ENCODE measurements around the gene RGS7BP.

RGS7BP gene

GRCh38 chr5:64655596-64655995 is 149.8 kb downstream of the RGS7BP start:
- Histone ChIP-seq H3K4me3 (ENCODE audit: low read length) (no peak overlapping the region), H3K36me3 (replicated peaks; ENCODE audit: insufficient read depth, low read length) (no peaks in the 10 kb centered on the region), H3K4me2 (ENCODE audit: low read depth, low read length) (no peak overlapping the region), H3K9me2 (replicated peaks; ENCODE audit: insufficient read depth, low read length) (no peaks in the 10 kb centered on the region), H4K20me1 (ENCODE audit: insufficient read depth, low read length) (no peaks in the 10 kb centered on the region), H3K79me2 (ENCODE audit: low read length) (no peaks in the 10 kb centered on the region), H2AFZ (ENCODE audit: low read length) (no peak overlapping the region), H3K27ac (ENCODE audit: low read length) (no peak overlapping the region), H3F3A (ENCODE audit: insufficient read depth, low read length) (no peaks in the 10 kb centered on the region), H3K9ac (ENCODE audit: low read length) (no peak overlapping the region), H3K4me1 (ENCODE audit: low read length) (no peaks in the 10 kb centered on the region; the same call in 1 of the 2 replicates), H3K27me3 (replicated peaks; ENCODE audit: insufficient read depth, low read length) (no peaks in the 10 kb centered on the region), H3K9me3 (replicated peaks; ENCODE audit: insufficient read depth, low read length) (no peaks in the 10 kb centered on the region)
- no peak for DNase-seq
- TF ChIP-seq CTCF (IDR thresholded peaks at IDR 0.05; ENCODE audit: low read length) (no peak), EZH2phosphoT487 (IDR thresholded peaks at IDR 0.05; ENCODE audit: low read length) (no peak), EZH2 (optimal IDR thresholded peaks at IDR 0.05; ENCODE audit: low read depth, low read length) (no peak)

DNA sequence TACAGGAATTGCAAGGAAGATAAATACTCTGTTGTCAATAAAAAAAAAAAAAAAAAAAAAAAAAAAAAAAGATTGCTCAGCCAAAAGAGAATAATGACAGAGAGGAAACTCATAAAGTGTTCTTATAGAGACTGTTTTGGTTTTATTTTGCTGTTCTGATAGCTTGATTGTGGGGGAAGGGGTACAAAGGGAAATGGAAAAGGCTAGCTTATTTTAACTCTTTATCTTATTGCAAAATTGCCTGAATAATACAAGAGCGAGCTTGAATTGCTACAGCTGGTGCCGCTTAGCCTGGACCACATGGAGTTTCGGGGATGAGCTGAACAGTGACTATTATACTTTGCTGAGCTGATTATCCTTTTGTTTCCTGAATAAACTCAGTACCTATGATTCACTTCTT is 153.5 kb downstream of the RGS7BP start:
- Histone ChIP-seq H4K20me1 (ENCODE audit: insufficient read depth, low read length) (no peaks in the 10 kb centered on the region), H2AFZ (ENCODE audit: low read length) (no peak overlapping the region), H3K9me2 (replicated peaks; ENCODE audit: insufficient read depth, low read length) (no peaks in the 10 kb centered on the region), H3K27ac (ENCODE audit: low read length) (no peak overlapping the region), H3K79me2 (ENCODE audit: low read length) (no peaks in the 10 kb centered on the region), H3K4me2 (ENCODE audit: low read depth, low read length) (no peak overlapping the region), H3K27me3 (replicated peaks; ENCODE audit: insufficient read depth, low read length) (no peaks in the 10 kb centered on the region), H3K9ac (ENCODE audit: low read length) (no peak overlapping the region), H3F3A (ENCODE audit: insufficient read depth, low read length) (no peaks in the 10 kb centered on the region), H3K9me3 (replicated peaks; ENCODE audit: insufficient read depth, low read length) (no peaks in the 10 kb centered on the region), H3K4me1 (ENCODE audit: low read length) (no peaks in the 10 kb centered on the region), H3K4me3 (ENCODE audit: low read length) (no peak overlapping the region), H3K36me3 (replicated peaks; ENCODE audit: insufficient read depth, low read length) (no peaks in the 10 kb centered on the region)
- no peak for DNase-seq
- no peak for TF ChIP-seq EZH2 (optimal IDR thresholded peaks at IDR 0.05; ENCODE audit: low read depth, low read length)
- no peak for TF ChIP-seq CTCF (IDR thresholded peaks at IDR 0.05; ENCODE audit: low read length)
- TF ChIP-seq EZH2phosphoT487 (IDR thresholded peaks at IDR 0.05; ENCODE audit: low read length), result no peak

Measured in MM.1S (cell line).